Stimulated activated CD4-positive, alpha-beta T cell treated with anti-CD3 and anti-CD28 coated beads, Interleukin-15, amount 100 ng/mL, for 24 hours (primary cell): ENCODE results near the gene DDA1.
A peak's percentile ranks its signal among the peaks of the same experiment; 100 is the strongest.

Source experiments
- DNase-seq: peaks from one replicate; pipeline ENCODE4 v3.0.0-alpha.2; 2020

DDA1 gene

DNA sequence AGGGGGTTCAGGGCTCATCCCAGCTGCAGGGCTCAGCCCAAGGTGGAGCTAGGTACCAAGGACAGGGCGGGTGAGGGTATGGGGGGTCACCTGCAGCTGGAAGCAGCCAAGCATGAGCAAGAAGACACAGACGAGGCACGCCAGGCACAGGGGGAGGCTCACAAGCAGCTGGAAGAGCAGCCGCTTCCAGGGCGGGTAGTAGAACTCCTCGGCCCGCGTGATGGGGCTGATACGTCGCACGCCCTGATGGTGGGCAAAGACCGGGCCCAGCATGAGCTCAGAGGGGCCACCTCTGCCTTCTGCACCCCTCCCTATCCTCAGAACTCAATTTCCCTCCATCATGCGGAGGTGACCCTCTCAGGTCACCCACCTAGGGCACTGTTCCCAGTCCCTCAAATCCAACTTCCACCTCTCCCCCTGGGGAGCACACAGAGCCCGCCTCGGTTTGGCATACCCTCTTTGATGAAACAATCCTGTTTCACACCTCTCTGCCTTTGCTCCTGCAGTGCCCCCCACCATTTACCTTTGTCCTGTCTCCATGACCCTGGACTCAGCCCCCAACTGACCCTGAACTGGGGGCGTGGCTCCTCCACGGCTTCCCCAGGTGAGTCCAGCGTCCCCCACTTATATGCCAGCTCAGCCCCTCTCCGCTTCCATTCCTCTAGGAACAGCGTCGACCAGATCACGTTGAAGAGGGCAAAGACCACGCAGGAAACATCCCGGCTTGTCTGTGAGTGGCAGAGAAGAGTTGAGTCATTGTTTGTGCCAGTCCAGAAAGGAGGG is 21.1 kb downstream of the DDA1 start:
- DNase-seq: no peak

DNA sequence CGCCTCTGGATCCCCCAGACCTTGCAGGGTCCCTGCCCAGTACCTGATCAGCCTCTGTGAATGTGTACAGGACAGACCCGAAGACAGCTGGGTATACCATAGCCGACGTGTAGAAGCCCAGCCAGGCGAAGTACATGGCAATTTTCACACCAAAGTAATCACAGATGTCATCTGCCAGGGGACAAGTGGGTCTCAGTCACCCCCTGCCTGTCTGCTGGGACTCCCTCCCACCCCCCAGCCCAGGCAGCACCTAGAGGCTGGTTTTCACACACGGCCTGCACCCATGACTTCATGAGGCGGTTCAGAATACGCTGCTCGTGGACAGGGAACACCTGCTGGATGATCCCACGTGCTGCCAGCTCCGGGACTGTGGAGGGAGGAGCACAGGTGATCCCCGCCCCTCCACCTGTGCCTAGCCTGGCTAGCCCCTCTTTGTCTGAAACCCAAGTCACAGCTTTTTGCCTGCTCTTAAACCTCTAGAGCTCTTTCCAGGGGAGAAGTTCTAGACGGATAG is 21.7 kb downstream of the DDA1 start:
- no peak for DNase-seq

- no peak for DNase-seq
These were observed 23.0 kb downstream of the DDA1 start for GRCh38 chr19:17332360-17332676.

DNA sequence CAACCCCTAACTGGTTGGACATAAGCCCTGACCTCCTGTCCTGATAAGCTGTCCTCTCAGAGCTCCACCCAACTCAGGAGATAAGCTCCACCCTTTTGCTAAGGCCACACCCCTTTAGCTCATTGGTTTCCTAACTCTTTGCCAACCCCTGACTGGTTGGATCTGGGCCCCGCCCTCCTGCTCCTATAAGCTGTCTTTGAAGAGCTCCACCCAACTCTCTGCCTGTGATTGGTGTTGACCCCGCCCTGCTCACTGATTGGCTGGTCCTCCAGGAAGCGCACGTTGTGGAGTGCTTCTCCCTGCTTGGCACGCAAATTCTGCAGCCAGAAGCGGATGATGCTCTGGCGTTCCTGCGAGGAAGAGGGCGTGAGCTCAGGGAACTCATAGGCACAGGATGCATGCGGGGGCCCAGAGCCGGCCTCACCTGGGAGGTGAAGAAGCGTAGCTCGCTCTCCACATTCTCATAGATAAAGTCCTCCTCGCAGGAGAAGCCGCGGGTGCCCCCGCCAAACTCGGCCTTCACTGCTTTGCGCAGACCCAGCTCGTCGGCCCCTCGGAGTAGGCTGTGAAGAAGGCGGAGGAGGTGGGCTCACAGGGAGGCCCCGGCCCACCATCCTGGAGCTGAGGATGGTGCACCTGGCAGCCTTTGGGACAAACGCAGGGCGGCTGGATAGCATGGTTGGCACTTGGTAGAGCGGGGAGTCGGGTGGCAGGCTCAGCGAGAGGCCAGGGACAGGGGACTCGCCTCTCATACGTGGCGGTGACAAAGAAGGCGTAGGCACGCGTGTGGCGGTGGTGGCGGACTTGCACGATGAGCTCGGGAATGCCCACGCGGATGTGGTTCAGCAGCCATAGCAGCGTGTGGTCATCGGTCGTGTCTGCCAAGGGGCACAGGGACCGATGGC is 23.6 kb downstream of the DDA1 start:
- DNase-seq: peak; percentile 61

DNA sequence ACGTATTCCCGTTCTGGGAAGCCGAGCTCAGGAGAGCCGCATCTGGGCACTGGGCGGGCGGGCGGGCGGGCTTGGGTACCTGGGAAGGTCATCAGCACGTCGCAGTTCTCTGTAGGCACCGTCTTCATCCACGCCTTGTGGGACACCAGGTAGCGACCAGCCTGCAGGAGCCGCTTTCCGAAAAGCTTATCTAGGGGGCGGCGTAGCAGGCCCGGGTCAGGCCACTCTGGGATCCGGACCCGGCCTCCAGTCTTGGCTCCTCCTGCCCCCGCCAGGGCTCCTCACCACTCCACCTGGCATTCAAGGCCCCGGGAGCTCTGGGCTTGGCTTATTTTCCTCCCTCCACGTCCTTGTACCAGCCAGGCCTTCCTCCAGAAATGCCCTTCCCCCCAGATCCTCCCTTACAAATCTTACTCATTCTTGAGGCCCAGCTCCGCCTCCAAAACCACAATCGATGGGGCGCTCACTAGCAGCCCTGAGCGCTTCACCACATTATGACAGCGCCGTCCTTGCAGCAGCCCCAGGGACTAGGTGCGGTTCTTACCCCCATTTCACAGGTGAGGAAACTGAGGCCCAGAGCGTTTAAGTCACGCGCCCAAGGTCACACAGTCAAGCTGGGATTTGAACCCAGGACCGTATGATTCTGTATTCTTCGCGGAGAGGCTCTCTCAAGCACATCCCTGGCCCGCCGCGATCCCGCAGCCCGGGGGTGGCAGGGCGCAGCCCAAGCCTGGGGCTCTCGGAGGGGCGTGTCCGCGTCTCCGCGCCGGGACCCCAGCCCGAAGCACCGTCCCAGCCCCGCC is 24.4 kb downstream of the DDA1 start:
- DNase-seq: peak; percentile 88

DNA sequence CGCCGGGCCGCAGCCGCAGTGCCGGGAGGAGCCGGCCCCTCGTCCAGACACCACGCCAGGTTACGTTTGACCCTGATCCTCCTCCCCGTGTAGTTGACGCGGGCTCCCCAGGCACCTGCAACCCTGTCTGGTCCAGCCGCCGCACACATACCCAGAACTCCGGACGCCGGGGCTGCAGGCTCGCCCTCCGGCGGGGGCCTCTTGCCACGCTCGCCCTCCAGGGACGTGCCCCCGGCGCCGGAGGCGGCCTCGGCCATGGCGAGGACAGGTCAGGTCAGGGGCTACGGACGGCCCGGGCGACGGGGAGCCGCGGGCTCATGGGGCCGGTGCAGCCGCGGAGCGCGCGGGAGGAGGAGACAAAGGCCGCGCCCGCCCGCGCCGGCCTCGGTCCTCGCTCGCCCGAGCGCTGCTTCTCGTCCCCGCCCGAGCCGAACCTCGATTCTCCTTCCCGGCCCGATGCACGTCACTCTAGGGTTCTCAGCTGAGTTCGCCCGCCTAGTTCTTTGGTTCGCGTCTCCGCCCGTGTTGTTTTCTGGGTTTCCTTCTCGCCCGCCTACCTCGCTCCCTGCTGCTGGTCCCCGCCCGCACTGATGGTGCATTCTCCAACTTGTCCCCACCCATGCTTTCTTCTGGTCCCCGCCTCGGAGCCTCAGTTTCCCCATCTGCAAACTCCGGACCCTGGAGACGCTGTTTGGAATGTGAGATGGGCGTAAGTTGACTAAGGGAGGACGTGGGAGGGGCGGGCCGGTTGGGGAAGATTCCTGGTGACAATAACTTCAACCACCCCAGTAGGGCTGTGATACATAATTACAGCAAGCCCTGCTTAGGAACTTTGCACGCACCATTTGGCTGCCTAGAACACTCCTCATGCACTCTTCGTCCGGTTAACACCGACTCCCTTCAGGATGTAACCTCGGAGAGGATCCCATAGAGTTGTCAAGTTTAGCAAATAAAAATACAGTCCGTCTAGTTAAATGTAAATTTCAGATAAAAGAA is 25.3 kb downstream of the DDA1 start, which contains the start of gene ANO8:
Gene ANO8, minus strand, starts transcription at position 442 of the 996 bp plus-strand sequence. Its CDS starts 185 bp downstream, at position 257.
- DNase-seq: peak; percentile 98

DNA sequence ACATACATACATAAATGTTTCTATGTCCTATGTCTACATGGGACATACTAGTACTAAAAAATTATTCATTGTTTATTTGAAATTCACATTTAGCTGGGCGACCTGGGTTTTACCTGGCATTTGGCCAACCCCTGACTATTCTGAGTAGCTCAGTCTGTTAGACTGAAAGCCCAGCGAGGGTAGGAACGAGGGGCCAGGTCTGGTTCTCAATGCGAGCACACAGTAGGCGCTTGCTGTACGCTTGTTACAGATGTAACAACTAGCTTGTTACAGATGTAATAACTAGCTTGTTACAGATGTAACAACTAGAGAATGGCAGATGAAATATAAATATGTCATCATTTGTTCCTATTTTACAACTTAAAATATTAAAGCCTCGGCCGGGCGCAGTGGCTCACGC is 26.2 kb downstream of the DDA1 start:
- no peak for DNase-seq

DNA sequence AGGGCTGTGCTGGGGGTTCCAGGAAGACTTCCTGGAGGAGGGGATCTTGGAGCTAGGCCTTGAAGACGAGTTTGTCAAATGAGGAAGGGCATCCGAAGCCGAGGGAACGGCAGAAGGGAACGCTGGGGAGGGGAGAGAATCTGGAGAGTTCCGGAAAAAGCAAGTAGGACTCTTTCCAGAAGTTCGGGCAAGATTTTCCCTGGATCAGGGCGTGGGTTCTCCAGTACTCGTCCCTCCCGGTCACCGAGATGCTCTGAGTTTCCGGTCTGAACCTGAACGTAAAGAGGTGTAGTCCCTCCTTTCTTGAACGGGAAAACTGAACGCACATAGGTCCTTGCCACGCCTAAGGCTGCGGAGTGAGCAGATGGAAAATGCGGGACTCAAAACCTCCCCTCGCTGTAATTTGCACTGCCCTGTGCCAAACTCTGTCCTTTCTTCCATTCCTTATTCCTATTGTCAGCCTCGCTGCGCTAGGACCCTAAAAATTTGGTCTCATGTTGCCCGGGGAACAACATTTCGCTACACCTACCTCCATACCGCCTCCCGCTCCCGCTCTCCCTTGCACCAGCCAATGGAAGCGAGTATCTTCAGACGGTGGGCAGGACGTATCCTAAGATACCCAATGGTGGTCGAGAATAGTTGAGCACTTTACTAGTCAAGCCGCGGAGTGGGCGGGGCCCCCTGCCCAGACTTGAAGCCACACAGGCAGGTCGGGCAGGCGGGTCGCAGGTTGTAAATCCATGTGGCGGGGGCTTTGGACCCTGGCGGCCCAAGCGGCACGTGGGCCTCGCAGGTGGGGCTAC is 27.7 kb downstream of the DDA1 start, which contains the start of gene GTPBP3:
Gene GTPBP3, plus strand, starts transcription at position 682 of the 803 bp plus-strand sequence. Its CDS starts 59 bp downstream, at position 741.
- peak; percentile 99 for DNase-seq

DNA sequence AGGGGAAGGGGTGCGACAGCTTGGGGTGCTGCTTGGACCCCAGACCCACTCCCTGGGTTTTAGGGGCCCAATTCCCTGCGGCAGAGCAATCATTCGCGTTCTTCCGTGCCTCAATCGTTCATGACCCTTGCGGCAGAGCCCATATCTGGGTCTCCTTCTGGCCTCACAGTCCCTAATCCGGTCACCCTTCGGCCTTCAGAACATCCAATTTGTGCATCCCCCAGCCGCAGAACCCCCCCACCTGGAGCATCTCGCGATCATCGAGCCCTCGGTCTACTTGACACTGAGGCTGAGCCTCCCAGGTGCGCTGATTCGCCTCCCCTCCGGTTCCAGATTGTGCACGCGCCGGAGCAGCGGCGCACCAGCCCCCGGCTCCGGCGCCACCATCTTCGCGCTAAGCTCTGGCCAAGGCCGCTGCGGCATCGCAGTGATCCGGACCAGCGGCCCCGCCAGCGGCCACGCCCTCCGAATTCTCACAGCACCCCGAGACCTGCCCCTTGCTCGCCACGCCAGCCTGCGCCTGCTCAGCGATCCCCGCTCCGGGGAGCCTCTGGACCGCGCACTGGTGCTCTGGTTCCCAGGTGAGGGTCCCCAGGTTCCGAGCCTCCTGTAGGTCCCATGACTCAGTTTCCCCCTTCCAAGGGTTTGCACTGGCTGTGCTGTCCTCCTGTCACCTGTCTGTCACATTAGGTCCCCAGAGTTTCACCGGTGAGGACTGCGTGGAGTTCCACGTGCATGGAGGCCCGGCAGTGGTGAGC is 28.5 kb downstream of the DDA1 start:
- peak; percentile 73 for DNase-seq

- no peak for DNase-seq
These were observed 29.2 kb downstream of the DDA1 start for GRCh38 chr19:17338433-17339078.

- DNase-seq: peak; percentile 72
These were observed 29.9 kb downstream of the DDA1 start for GRCh38 chr19:17339088-17339741.

DNA sequence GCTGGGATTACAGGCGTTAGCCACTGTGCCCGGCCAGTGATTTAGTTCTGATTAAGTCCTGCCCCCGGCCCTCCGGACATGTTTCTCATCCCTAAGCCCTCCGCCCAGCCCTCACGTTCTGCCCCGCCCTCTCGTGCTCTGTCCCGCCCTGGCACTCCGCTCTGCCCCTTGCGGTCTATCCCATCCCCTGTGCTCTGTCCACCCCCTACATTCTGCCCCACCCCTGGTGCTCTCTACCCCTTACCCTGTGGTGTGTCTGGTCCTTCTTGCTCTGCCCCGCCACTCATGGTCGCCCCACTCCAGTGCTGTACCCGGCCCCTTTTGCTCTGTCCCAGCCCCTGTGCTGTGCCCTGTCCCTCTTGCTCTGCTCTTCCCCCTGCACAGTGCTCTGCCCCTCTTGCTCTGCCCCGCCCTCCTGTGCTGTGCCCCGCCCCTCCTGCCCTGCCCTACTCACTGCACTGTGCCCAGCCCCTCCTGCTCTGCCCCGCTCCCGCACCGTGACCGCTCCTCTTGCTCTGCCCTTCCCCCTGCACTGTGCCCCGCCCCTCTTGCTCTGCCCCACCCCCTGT is 31.0 kb downstream of the DDA1 start:
- DNase-seq: no peak

DNA sequence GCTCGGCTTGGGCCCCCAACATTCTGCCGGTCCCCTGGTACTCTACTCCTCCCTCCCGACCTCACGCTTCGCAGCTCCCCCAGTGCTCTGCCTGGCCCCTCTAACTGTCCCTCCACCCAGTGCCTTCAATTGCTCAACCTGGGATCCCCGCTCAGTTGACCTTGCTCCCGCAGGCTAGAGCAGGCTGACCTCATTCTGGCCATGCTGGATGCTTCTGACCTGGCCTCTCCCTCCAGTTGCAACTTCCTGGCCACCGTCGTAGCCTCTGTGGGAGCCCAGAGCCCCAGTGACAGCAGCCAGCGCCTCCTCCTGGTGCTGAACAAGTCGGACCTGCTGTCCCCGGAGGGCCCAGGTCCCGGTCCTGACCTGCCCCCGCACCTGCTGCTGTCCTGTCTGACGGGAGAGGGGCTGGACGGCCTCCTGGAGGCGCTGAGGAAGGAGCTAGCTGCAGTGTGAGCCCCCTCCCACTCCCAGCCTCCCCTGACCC is 31.6 kb downstream of the DDA1 start:
- DNase-seq: no peak

DNA sequence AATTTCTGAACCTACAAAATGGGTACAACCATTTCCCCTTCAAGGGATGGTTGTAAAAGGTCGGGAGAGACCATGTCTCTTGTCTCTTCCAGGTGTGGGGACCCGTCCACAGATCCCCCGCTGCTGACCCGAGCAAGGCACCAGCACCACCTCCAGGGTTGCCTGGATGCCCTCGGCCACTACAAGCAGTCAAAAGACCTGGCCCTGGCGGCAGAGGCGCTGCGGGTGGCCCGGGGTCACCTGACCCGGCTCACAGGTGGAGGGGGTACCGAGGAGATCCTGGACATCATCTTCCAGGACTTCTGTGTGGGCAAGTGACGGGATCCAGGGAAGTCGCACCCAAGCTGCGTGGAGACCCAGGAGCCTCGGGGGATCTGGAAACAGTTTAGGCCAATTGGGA is 32.0 kb downstream of the DDA1 start:
- DNase-seq: no peak

- DNase-seq: no peak
These were observed 32.5 kb downstream of the DDA1 start for GRCh38 chr19:17341845-17342244.

GRCh38 chr19:17346109-17346671 is 36.8 kb downstream of the DDA1 start:
- DNase-seq: peak; percentile 87

DNA sequence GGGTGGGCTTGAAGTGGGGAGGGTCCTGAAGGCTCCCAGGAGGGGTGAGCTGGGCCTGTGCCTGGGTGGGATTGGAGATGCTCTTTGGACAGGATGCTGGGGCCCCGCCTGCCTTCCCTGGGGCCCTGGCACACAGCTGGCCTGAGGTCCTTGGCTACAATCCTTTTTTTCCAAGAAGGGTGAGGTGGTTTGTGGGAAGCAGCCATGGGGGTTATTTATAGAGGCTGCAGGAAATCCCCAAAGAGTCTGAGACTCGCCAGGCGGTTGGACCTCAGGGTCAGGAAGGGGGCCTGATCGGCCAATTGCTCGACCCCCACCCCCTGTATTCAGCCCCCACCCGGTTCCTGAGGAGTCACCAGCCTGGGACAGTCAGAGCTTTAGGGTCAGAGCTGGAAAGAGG is 38.0 kb downstream of the DDA1 start:
- no peak for DNase-seq

GRCh38 chr19:17347877-17348276 is 38.5 kb downstream of the DDA1 start:
- DNase-seq: no peak
